Hindlimb muscle (tissue), 1 donor: ENCODE measurements around the gene ITPR2. TPM values are rescaled to one million over a fixed set of nuclear protein-coding genes. Genes with fewer than 3 reads are reported as not detected.
"Not testable (repeated sequence)": the region's sequence is repeated elsewhere in the genome, so short reads cannot be mapped to it uniquely, and the experiment has no call there.

Experiments used
- DNase-seq: peaks from one replicate; pipeline ENCODE4 v3.0.0-alpha.2; 2013
- polyA plus RNA-seq: library from polyadenylated mRNA; unstranded; fragments of 120-200 nt; gene quantifications from one replicate; pipeline ENCODE4 v1.2.1, GENCODE V29; 2013; ENCODE audit not compliant: insufficient read length

The ITPR2 gene
- polyA plus RNA-seq, 1 donor, result 3.8 TPM

DNA sequence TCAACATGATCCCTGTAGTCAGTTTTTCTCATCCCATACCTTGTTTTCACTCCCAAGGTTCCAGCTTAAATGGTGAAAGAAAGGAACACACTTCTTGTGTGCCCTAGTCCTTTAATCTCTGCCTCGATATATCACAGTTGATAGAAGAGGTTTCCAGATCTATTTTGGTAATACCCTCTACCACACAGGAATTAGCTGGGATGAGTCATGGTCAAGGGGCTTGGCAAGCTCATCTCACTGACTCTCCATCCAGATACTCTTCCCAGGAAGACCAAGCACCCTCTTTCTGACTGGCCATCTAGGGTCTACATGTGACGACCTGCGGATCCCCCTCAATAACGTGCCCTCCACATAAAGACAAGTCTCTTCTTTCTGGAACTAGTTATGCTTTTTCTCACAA lies 277.9 kb downstream of the ITPR2 start:
- DNase-seq, result no peak

DNA sequence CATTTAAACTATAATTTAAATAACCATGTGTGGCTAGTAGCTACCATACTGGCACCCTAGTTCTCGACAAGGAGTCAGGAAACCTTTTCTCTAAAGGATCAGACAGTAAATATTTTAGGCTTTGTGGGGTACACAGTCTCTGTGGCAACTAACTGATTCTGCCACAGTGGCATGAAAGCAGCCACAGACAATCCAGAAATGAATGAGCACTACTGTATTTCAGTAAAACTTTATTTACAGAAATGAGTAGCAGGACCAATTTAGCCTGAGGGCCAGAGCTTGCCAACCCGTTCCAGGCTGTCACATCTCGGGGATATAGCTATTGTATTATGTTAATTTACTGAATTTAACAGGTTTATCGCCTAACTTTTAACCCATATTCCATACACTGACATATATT lies 278.7 kb downstream of the ITPR2 start:
- no peak for DNase-seq

DNA sequence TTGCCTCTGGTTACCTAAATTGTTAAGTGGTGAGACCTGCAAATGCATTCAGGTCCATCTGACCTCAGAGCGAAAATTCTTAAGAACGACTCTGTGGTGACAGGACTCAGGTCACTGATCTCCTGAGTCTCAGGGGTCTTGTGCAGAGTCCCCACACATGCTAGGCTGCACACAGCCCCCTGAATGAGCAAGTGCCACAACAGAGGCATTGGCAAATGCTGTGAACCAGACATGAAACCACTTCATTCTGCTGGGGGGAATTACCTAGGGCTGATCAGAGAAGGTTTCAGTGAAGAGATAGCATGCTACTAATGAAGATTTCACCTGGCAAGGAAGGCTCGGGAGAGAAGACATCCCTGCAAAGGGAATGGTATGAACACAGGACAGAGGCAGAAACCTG lies 281.6 kb downstream of the ITPR2 start:
- DNase-seq, result no peak

DNA sequence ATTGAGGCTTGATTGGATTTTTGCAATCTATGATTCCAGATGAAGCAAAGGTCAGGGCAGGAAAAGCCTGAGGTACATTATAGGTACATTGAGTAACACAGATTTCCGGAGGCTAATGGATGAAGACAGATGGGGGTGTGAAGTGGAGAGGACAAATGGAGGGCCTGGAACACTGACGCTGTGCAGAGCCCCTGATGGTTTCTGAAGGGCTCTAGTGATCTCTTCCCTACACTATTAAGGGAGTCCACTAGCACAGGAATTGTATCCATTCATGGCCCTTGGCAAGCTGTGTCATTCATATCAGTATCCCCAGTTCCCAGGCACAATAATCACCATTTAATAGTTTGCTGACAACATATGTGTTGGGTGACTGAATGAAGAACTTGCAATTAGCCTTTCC lies 284.8 kb downstream of the ITPR2 start:
- no peak for DNase-seq

DNA sequence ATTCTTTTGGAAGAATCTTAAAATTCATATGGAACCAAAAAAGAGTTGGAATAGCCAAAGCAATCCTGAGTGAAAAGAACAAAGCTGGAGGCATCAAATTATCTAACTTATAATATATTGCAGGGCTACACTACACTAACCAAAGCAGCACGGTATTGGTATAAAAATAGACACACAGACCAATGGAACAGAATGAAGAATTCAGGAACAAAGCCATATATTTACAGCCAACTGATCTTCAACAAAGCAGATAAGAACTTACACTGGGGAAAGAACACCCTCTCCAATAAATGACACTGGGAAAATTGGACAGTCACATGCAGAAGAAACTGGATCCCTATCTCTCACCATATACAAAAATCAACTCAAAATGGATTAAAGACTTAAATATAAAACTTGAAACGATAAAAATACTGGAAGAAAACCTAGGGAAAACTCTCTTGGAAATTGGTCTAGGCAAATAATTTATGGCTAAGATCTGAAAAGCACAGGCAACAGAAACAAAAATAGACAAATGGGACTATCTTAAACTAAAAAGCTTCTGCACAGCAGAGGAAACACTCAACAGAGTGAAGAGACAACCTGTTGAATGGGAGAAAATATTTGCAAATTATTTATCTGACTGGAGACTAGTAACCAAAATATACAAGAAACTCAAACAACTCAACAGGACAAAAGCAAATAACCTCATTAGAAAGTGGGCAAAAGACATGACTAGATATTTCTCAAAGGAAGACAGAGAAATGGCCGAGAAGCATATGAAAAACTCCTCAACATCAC lies 286.3 kb downstream of the ITPR2 start:
- DNase-seq, result no peak

DNA sequence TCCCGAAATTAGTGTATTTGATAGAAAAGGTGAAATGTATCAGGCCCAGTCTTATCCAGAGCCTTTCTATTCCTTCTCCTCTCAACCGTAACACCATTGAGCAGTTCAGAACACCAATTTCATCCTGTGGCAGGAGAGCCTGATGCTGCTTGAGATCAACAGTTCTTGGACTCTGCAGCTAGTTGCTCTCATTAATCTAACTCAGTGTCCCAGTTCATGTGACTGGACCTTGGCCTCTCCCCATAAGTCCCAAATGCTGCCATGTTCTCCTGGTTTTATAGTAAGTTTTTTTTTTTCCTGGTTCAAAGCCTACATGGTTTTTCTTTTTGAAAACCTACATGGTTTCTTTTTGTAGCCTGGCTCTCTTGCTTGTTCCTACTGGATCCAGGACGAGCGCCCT lies 293.9 kb downstream of the ITPR2 start:
- DNase-seq, result no peak

DNA sequence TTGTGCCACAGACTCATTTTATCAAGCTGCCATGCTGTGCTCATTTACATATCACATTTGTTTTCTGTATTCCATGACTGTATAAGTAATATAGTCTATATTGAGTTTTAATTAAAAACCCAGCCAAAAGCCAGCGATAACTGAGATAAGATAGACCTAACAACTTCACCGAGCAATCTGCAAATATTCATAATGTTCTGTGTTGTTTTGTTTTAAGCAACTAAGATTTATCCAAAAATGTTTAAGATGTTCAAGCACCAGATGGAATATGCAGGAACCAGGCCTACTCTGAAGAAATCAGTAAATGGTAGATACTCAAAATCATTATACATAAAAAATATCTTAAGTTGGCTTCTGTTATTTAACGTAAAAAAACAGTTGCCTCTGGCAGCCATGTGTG lies 295.3 kb downstream of the ITPR2 start:
- DNase-seq, result no peak

DNA sequence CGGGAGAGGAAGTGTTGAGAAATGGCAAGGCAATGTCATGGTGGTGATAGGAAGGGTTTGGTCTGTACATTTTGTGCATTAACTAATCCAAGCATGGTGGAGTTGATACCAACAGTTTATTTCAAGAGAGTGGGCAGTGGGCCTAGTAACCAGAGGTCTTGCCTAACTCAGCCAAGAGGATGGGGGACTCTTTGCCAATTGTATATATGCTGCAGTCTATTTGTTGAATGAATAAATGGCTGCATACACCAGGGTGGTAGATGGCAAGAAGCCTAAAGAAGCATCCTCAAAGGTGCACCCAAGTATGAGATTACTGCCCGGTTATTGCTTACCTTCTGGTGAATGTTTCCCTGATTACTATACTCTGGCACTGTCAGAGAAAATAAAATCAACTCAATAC lies 295.9 kb downstream of the ITPR2 start:
- no peak for DNase-seq

DNA sequence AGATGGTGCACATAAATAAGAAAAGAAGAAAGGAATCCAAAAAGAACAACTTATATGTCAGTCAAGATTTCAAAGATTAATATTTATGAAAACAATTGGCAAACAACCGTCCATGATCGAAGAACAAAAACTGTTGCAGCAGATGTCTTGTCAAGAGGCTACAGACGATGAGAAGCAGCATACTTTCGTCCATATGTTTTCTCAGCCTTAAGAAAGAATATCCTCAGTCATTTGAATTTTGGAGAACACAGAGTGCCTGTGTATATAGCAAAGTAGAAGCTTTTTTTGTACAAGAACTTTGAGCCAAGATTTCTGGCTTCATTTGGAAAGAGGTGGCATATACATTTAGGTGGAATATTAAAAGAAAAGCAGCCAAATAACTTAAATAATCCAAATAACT lies 297.2 kb downstream of the ITPR2 start:
- DNase-seq, result no peak

DNA sequence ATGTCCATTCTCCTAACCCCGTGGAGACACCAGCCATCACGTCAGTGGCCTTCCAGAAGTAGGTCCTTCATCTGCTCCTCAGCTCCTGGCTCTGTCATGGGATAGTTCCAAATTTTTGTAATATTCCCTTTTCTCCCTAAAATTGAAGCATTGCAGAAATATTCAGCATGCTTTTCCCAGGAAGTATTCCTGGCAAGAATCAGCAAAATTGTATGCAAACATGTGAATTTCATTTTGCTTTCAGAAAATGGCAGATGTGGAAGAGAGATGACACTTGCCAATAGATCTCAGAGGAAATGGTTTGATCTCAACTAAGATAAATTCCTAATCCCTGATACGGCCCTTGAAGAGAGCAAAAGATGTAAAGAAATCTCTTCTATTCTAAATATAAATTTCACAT lies 298.9 kb downstream of the ITPR2 start:
- DNase-seq, result peak; percentile 3

DNA sequence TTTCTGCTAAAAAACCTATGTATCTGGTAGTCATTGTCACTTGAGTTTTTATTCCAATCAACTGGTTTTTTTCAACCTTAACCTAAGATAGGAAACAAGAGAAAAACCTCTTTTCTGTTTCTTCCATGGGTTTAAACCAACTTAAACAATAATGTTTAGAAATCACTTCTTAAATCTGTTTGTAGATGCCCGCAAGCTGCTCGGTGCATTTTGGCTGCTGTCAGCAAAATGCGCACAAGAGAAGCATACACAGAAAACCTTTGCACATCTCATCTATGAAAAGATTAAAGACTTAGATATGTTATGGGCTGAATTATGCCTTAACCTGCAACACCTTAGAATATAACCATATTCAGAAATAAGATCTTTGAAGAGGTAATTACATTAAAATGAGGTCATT lies 299.8 kb downstream of the ITPR2 start:
- no peak for DNase-seq

DNA sequence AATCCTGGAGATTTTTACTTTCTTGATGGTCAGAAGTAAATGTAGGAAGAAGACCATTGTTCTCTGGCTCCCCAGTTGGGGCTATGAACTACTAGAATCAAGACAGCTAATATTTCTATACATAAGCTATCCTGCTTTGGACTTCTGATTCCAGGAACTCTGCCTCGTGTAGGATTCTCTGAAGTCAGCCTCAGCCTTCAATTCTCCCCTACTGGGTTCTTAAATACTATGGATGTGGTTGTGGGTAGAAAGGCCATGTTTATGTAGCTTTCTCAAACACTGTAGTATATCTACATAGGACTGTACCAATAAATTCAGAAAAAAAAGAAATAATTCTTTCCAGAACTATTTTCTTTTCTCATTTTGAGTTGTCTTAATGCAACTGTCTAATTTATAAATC lies 302.5 kb downstream of the ITPR2 start:
- DNase-seq, result no peak

DNA sequence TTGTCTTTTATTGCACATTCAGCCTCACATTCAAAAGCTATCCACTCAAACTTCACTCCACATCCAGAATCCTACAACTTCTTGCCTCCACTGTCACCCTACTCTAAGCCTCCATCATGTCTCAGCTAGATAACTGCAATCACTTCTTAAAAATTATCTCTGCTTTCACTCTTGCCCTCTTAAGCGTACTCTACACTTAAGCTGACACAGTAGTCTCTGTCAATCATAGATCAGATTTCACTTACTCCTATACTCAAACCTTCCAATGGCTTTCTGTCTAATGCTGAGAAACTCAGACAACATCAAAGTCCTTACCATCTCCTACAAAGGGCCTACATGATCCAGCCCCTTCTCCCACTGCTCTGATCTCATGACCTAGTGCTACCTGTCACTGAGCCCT lies 304.1 kb downstream of the ITPR2 start:
- DNase-seq, result no peak

DNA sequence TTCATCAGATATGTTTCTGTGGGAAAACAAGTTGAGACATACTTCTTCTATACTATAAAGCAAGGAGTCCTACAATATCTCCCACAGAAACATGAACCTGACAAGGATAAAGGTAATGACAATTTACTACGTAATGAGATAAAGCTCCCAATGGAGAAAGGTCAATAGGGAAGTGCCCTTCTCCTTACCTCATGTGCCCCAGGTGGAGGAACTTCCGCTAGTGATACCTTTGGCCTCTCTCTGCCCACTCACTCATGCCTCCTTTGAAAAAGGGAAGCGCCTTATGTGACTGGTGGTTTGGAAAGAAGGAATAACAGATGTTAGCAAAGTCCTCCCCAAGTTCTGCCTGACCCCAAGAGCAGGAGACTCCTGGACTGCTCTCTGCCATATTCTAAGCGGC lies 305.3 kb downstream of the ITPR2 start:
- no peak for DNase-seq

DNA sequence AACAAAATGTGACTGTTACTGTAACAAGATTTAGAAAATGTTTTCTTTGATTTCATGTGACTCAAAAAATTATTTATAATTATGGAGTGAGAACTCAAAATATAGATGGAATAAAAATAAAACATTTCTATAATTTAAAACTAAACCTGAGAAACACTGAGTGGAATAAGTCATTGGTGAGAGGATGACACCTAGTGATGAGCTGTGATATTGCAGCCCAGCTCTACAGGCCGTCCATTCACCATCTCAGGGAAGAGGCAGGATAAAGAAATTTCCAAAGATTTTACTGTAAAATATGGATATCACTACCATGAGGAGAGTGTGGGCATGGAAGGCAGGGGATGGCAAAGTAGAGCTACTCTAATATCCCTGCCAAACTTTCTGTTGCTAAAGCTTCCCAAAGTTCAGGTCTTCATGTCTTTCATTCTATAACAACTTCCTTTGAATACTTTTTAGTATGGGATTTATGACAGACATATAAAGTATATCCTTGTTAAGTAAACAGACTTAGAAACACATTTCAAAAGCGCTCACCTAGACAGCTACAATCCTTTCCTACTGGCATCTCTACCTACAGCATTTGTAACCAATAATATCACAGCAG lies 308.0 kb downstream of the ITPR2 start:
- DNase-seq, result no peak

DNA sequence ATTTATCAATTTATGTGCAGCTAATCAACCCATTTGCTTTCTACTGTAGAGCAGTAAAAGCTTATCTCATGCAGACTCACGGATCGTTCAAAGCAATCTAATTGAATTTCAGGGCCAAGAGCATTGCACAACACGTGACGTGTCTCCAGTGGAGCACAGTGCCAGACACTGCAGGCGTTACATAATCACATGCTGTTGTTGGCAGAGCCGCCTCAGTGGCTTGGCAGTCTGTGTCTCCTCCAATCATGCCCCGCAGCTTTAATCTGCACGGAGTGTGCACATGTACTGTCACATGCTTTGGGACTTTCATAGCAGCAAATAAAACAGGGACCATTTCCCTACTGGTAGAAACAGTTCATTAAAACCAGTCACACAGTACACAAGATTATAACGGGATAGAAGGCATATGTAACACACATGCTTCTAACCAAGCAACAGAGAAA lies 309.3 kb downstream of the ITPR2 start:
- peak; percentile 41 for DNase-seq

DNA sequence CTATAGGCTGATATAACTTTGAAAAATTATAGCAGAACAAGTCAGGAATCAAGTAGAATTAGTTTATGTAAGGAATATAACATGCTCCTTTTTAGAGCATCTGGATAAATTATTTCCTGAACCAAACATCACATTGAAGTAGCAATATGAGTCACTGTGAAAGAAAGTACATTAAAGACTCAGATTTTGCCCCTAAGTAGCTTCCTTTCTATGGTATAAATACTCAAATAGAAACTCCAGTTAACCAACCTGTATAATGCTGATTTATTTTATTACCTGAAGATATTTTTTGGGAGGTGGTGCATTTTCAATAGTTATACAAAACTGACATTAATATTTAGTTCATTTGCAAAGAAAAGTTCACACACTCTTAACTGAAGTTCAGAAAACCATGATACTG lies 312.1 kb downstream of the ITPR2 start:
- DNase-seq, result no peak

DNA sequence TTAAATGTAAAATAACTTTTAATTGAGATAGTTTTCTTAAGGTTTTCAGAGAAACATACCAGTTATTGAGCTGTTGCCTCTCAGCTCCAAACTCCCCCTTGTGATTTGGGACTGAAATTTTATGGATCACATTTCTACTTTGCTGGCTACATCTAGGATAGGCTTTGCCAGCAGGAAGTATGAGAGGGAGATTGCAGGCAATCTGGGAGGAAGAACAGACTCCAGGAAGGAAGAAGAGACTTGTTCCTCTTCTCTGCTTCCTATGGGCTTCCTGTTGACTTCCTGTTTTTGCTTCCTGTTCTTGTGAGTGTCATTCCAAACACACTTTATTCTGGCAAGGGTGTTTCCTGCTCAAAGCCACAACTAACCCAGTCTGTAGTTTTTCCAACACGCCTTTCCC lies 312.9 kb downstream of the ITPR2 start:
- DNase-seq, result no peak

DNA sequence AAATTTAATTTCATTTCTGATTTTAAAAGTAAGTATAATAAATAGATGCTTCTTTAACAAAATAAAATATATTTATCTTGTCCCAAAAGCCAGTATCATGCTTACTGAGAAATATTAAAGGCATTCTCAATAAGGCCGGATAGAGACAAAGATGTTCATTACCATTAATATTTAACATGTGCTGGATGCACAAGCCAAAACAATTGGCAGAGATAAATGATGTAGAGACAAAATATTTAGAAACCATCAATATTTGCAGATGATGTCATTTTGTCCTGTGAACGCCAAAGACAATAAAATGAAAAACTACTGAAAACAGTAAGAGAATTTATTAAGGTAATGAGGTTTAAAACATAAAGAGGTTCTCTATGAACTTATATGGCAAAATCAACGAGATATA lies 313.5 kb downstream of the ITPR2 start:
- no peak for DNase-seq

DNA sequence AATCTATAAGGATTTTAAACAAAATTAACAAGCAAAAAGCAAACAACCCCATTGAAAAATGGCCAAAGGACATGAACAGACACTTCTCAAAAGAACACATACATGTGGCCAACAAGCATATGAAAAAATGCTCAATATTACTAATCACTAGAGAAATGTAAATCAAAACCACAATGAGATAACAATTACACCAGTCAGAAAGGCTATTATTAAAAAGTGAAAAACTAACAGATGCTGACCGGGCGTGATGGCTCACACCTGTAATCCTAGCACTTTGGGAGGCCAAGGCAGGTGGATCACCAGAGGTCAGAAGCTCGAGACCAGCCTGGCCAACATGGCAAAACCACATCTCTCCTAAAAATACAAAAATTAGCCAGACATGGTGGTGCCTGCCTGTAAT lies 315.7 kb downstream of the ITPR2 start:
- DNase-seq, result not testable (repeated sequence)

DNA sequence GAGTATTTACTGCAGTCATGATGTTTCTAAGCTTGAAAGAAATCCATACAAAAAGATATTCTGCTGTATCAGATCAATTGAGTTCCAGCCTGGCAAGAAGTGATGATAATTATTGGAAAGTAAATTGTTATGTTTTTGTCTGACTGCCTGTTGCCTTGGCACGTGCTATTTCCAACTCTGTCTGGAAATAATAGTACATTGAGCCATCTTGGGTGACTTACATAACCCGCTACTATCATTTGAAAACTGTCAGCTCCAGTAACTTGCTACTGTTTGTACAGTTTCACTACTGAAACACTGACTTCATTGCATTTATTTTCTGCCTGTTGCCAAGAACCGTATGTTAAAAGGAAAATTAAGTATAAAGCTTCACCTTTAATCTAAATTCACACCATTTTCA lies 318.6 kb downstream of the ITPR2 start:
- DNase-seq, result no peak

DNA sequence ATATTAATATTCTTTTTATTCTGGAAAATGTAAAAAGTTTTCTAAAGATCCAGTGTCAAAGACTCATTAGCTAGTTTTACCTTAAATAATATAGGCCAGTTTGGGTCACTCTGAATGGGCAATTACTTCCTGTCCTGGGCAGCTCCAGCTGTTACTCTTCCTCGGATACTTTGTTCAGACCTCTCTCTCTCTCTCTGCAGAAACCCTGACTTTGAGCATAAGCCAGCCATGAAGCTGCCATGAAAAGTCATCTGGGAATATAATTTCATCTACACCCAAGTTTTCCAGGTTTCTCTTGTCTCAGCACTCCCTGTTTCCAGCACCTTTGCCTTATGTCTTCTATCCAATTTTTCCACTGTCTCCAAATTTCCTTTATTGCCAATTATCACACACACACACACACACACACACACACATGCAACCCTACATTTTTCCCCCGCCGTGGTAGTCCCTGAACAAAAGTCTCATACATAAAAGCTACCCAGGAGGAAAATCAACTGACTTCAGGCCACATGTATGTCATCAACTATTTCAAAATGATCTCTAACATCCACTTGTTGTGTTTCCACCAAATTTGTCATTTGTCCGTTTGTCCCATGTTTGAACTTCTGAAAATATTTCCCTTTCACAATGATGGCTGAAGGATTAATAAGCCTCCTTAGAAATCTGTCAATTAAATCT lies 319.5 kb downstream of the ITPR2 start:
- no peak for DNase-seq

DNA sequence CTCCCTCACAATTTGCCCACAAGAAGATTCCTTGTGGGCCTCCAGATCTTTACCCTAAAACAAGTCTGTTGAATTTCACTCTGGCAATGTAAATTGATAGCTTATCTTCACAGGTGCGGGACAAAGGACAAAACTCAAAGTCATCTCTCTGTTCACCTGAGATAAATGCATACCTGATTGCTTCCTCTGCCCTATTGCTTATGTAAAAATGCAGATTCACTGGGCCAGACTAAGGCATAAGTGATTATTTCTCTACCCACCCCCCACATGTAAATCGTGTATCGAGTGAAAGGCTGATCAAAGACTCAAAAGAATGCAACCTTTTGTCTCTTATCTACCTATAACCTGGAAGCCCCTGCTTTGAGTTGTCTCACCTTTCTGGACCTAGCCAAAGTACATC lies 320.8 kb downstream of the ITPR2 start:
- DNase-seq, result no peak

DNA sequence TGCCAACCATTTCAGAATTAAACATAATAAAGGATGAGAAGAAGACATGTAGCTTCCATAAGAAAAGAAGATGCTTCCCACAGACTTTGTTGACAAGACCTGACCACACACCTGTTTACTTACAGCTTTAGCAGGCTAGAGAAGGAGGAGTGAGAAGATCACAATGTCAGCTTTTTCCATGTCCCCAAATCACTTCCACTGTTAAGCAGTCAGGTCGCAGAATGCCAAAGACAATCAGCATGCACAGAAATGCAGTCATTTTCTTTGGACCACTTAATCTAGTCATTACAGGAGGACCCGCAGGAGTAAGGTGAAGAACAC lies 322.7 kb downstream of the ITPR2 start:
- DNase-seq, result no peak
